Osteocyte (in vitro differentiated cells): Measurements from ENCODE around the gene PARD3B. TPM values are rescaled to one million over a fixed set of nuclear protein-coding genes. Genes with fewer than 3 reads are reported as not detected.

Experiments used
- DNase-seq: peaks from one replicate; pipeline ENCODE4 v3.0.0; 2021; ENCODE audit warnings: mixed read lengths; ENCODE audit not compliant: unreplicated experiment; ENCODE audit errors: extremely low spot score
- H3K27ac Mint-ChIP-seq: one replicate; pipeline ENCODE4 v1.8.0; 2021; ENCODE audit warnings: mild to moderate bottlenecking, mixed read lengths; ENCODE audit not compliant: unreplicated experiment
- H3K27me3 Mint-ChIP-seq: one replicate; pipeline ENCODE4 v1.8.0; 2021; ENCODE audit warnings: mixed read lengths; ENCODE audit not compliant: unreplicated experiment
- H3K36me3 Mint-ChIP-seq: one replicate; pipeline ENCODE4 v1.8.0; 2021; ENCODE audit warnings: mixed read lengths; ENCODE audit not compliant: unreplicated experiment
- H3K4me1 Mint-ChIP-seq: one replicate; pipeline ENCODE4 v1.8.0; 2021; ENCODE audit warnings: mixed read lengths; ENCODE audit not compliant: unreplicated experiment
- H3K4me3 Mint-ChIP-seq: one replicate; pipeline ENCODE4 v1.8.0; 2021; ENCODE audit warnings: mild to moderate bottlenecking, moderate library complexity, mixed read lengths; ENCODE audit not compliant: unreplicated experiment
- H3K9me3 Mint-ChIP-seq: one replicate; pipeline ENCODE4 v1.8.0; 2021; ENCODE audit warnings: mixed read lengths; ENCODE audit not compliant: unreplicated experiment
- CTCF ChIP-seq: fragments of 200-600 bp; sonication (generic); IDR thresholded peaks from 2 replicates; pipeline ENCODE4 v1.5.0; 2021; ENCODE audit warnings: antibody characterized with exemption, mild to moderate bottlenecking, moderate library complexity
- total RNA-seq: library from RNA; stranded (reverse); gene quantifications from 2 replicates; pipeline ENCODE4 v1.2.1, GENCODE V29; 2021

Gene PARD3B
- total RNA-seq, 1 donor from 2014 or later = 26.7 TPM

DNA sequence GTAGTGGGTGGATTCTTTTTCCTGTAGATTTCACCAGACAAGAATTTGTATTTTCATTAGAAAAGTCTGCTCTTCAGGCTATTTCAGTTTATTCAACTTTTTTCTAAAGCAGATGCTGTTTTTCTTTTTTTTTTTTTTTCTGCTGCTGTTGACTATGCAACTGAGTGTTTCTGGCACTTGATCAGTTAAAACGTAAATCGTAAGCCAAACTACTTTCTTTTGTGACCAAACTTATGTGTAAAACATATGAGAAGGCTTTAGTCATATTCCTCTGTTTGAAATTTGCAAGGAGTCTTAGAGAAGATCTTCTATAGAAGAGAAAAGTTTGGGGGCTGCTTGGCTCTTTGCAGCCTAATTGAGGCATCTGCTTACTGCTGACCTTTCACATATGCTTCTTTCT, 170.1 kb downstream of the PARD3B start:
- no peaks in the 10 kb centered on the region for H3K27me3 Mint-ChIP-seq
- TF ChIP-seq CTCF = no peak
- no peak overlapping the region for H3K4me3 Mint-ChIP-seq
- DNase-seq = no peak
- peaks cover 13% of the 10 kb centered on the region for H3K36me3 Mint-ChIP-seq
- H3K4me1 Mint-ChIP-seq = peaks cover 21% of the 10 kb centered on the region
- peaks cover 6% of the 10 kb centered on the region for H3K9me3 Mint-ChIP-seq
- peak overlapping the region; percentile 69 for H3K27ac Mint-ChIP-seq

GRCh38 chr2:204717591-204717990, 172.3 kb downstream of the PARD3B start:
- Mint-ChIP-seq H3K4me1 (peaks cover 21% of the 10 kb centered on the region), H3K27ac (no peak overlapping the region), H3K36me3 (peaks cover 9% of the 10 kb centered on the region), H3K9me3 (peaks cover 6% of the 10 kb centered on the region), H3K27me3 (no peaks in the 10 kb centered on the region), H3K4me3 (no peak overlapping the region)
- no peak for TF ChIP-seq CTCF
- DNase-seq = no peak

GRCh38 chr2:204718607-204719006, 173.3 kb downstream of the PARD3B start:
- H3K4me3 Mint-ChIP-seq = no peak overlapping the region
- no peak for TF ChIP-seq CTCF
- H3K4me1 Mint-ChIP-seq = peaks cover 21% of the 10 kb centered on the region
- peaks cover 9% of the 10 kb centered on the region for H3K36me3 Mint-ChIP-seq
- peaks cover 6% of the 10 kb centered on the region for H3K9me3 Mint-ChIP-seq
- DNase-seq = no peak
- no peaks in the 10 kb centered on the region for H3K27me3 Mint-ChIP-seq
- H3K27ac Mint-ChIP-seq = no peak overlapping the region

GRCh38 chr2:204720874-204721273, 175.6 kb downstream of the PARD3B start:
- Mint-ChIP-seq H3K4me3 (no peak overlapping the region), H3K36me3 (peaks cover 9% of the 10 kb centered on the region), H3K4me1 (peaks cover 3% of the 10 kb centered on the region), H3K27ac (no peak overlapping the region), H3K9me3 (no peaks in the 10 kb centered on the region), H3K27me3 (no peaks in the 10 kb centered on the region)
- no peak for DNase-seq
- TF ChIP-seq CTCF = no peak

- Mint-ChIP-seq H3K4me1 (peaks cover 11% of the 10 kb centered on the region), H3K36me3 (peaks cover 9% of the 10 kb centered on the region), H3K4me3 (no peak overlapping the region), H3K27ac (no peak overlapping the region), H3K9me3 (no peaks in the 10 kb centered on the region), H3K27me3 (no peaks in the 10 kb centered on the region)
- no peak for TF ChIP-seq CTCF
- DNase-seq = no peak
Observed at GRCh38 chr2:204722207-204722606, 176.9 kb downstream of the PARD3B start.
